Measurements from ENCODE around the gene MYOF.

DNA sequence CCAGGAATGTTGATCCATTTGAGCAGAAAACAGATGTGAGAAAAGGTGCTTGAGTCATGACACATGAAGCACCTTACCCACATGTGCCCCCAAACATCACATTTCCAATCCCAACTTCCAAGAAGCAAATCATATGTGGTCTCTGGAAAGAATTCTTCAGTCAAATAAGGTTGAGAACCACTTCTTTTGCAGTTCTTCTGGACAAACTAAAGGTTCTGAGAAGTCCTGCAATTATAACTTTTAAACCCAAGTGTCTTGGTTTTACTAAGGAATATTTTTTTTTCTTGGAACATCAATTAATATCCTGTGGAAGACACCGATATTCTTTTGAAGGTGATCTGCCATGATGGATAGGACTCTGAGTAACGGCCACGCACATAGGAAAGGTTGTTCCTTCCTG lies 151.3 kb downstream of the MYOF start:
- TF ChIP-seq ZNF140 (CRISPR knock-in tag; IDR thresholded peaks at IDR 0.05), result no peak
- TF ChIP-seq SAP30 (IDR thresholded peaks at IDR 0.05; ENCODE audit: borderline replicate concordance, insufficient read depth, low read depth, low read length, poor library complexity, severe bottlenecking), result no peak
- TF ChIP-seq HDAC2 (IDR thresholded peaks at IDR 0.05), result no peak
- TF ChIP-seq, protein P1, sequence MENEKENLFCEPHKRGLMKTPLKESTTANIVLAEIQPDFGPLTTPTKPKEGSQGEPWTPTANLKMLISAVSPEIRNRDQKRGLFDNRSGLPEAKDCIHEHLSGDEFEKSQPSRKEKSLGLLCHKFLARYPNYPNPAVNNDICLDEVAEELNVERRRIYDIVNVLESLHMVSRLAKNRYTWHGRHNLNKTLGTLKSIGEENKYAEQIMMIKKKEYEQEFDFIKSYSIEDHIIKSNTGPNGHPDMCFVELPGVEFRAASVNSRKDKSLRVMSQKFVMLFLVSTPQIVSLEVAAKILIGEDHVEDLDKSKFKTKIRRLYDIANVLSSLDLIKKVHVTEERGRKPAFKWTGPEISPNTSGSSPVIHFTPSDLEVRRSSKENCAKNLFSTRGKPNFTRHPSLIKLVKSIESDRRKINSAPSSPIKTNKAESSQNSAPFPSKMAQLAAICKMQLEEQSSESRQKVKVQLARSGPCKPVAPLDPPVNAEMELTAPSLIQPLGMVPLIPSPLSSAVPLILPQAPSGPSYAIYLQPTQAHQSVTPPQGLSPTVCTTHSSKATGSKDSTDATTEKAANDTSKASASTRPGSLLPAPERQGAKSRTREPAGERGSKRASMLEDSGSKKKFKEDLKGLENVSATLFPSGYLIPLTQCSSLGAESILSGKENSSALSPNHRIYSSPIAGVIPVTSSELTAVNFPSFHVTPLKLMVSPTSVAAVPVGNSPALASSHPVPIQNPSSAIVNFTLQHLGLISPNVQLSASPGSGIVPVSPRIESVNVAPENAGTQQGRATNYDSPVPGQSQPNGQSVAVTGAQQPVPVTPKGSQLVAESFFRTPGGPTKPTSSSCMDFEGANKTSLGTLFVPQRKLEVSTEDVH (IDR thresholded peaks at IDR 0.05; ENCODE audit: low read depth, partially characterized antibody), result no peak
- TF ChIP-seq, protein P2, sequence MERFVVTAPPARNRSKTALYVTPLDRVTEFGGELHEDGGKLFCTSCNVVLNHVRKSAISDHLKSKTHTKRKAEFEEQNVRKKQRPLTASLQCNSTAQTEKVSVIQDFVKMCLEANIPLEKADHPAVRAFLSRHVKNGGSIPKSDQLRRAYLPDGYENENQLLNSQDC (CRISPR knock-in tag; IDR thresholded peaks at IDR 0.05), result no peak
- no peak for TF ChIP-seq ARID1B (IDR thresholded peaks at IDR 0.05)

Measured in K562 (cell line).